Stimulated activated CD8-positive, alpha-beta memory T cell treated with anti-CD3 and anti-CD28 coated beads, Interleukin-15, amount 100 ng/mL, for 4 hours (primary cell): ENCODE data around the gene SNX19.

Experiments
- DNase-seq, 2 donors: peaks; one replicate each; pipeline ENCODE4 v3.0.0-alpha.2; 2020; ENCODE audit warnings: low read depth in 2 of 2

The SNX19 gene

DNA sequence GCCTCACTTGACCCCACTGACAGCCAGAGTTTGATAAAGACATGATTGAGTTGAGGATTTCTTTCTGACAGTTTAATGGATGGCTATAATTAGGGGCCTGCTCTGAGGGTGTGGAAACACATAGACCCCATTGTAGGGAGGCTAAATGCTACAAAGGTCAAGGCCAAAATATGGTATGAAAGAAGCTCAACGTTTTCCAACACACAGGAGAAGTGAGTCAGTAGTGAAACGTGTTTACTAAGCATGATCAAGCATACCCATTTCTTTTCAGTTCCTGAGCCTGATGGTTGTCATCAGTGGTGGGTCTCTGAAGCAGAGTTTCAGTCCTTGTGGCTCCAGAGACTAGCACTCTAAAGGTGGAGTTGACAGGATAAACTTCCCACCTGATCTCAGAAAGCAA lies 69.7 kb downstream of the SNX19 start:
- DNase-seq = no peak

DNA sequence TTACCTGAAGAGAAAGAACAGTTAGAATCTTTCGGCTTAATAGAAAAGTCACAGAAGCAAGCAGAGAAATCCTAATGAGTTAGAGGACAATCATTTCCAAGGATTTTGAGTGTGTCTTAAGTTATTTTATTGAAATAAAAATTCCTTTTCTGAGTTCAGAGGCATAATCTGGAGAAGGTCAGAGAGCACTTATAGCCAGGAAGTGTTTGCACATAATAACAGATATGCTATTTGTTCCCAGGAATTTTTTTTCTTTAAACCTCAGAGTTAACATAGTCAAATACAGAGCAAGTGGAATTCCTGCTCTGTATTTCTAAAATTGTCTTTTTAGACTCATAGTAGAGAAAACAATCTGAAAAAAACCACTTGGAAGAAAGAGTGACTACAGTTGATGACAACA lies 74.3 kb downstream of the SNX19 start:
- DNase-seq = no peak

DNA sequence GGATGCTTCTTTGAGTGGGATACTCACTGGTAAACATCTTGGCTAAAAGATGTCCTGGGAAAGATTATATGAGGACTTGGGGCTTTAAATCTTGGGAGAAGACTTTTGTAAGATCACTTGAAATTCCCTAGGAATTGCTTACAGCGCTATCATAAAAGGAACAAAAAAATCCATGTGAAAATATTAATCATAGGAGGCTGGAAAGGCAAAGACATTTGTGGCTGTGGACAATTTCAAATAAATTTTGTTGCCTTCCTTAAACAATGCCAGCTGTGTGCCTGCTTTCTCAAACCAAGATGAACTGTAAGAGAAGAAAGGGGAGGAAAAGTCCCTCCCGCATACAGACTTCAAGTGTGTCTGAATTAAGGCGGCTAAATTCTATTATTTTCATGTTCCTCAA lies 75.6 kb downstream of the SNX19 start:
- no peak for DNase-seq

GRCh38 chr11:130839981-130840666 lies 76.2 kb downstream of the SNX19 start:
- DNase-seq = no peak

DNA sequence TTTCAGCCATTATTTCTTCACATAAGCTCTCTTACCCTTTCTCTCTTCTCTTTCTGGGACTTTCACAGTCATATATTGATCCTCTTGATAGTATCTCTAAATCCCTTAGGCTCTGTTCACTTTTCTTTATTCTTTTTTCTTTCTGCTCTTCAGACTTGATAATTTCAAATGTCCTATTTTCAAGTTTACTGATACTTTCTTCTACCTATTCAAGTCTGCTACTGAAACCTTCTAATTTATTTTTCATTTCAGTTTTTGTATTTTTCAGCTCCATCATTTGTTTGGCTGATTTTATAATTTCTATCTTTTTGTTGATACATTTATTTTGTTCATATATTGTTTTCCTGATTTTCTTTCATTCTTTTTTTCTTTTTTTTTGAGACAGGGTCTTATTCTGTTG lies 79.1 kb downstream of the SNX19 start:
- DNase-seq = no peak

DNA sequence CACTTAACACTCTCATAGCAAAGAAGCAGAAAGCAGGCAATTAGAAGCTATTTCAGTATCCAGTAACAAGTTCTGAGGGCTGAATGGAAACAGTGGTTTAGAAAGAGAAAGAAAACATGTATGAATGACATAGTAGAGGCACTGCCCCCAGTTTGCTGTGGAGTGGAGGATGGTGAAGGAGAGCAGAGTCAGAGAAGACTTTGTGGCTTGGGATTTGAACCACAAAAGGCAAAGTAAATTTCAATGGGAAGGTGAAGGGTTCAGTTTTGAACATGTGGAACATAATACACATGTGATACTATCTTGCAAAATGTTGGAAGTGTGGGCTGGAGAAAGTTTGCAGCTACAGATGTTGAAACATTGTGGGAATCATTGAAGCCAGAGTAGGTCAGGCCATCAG lies 81.4 kb downstream of the SNX19 start:
- no peak for DNase-seq

DNA sequence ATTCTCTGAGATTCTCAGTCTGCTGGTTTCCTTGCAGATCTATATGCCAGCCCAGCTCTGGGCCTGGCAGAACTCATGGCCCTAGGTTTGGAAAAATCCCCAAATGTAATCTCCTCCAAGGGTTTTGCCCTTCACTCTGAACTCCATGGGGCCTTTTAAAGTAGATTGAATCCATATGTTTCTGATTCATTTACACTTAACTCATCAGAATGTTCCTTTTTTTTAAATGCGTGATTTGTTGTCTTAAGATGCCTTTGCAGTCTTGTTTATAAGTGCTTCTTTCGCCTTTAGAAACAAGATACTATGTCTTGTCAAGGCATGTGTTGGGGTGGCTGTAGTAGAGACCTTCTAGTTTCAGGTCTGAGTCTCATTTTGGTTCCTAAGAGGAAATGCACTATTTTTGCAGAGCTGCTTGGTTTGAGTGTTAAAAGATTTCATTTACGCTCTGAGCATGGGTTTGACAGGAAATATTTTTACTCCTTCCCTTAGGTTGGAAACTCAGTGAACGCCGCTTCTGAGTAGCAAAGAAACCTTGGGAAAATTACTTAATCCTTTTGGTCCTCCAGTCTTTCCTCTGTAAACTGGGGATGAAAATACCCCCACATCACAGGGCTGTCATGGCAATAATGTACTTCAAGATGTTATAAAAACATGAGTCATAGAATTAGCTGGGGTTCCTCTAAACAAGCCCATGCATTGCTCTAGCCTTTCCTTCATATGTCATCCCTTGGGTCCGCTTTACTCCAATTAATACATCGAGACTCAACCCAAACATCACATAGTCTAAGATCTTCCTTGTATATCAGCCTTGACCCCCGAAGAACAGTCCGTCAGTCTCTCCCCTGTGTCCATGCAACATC lies 83.5 kb downstream of the SNX19 start:
- no peak for DNase-seq

- DNase-seq = no peak
Observed at GRCh38 chr11:130831976-130832375, 84.3 kb downstream of the SNX19 start.

GRCh38 chr11:130831506-130831905 lies 84.8 kb downstream of the SNX19 start:
- no peak for DNase-seq

GRCh38 chr11:130830566-130830965 lies 85.7 kb downstream of the SNX19 start:
- DNase-seq = no peak

DNA sequence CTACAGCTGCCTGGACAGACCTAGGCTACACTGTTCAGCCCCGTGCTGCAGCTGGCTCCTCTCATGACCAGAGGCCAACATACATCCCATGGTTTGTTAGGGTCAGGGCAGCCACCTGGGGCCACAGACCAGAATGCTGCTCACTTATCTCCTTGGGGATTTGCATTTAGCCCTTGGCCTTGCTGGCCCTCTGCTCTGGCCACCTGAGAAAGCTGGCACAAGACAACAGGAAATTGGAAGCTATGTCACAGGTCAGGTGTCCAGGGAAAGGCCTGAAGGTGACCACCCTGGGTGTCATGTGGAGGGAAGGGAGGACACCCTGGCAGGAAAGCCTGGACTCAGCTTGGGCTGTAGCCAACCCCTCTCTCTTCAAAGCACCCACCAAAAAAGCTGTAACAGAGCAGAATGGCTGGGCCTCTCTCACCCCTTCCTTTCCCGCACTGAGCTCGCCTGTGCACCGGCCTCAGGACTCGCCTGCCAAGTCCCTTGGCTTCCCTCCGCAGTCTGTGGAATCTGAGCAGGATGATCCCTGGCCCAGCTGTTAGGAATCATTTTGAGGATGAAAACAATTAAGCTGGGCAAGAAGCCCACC lies 86.3 kb downstream of the SNX19 start:
- DNase-seq = no peak

DNA sequence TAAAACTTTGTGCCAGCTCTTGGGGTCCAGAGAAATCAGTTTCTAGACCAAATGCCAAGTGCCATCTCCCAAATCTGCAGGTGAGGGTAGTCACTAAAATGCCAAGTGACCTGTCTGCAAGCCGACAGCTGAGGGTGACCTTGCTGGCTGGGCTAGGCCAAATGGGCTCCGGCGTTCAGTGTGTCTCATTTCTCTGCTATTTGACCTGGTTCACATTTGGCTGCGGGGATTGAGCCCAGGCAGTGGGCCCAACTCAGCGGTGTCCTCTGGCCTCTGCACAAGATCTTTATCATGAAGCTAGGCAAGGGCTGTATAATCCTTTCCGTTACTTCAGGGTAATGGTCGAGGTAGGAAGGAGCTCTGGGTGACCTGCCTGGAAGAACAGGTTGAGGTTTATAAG lies 87.5 kb downstream of the SNX19 start:
- no peak for DNase-seq

DNA sequence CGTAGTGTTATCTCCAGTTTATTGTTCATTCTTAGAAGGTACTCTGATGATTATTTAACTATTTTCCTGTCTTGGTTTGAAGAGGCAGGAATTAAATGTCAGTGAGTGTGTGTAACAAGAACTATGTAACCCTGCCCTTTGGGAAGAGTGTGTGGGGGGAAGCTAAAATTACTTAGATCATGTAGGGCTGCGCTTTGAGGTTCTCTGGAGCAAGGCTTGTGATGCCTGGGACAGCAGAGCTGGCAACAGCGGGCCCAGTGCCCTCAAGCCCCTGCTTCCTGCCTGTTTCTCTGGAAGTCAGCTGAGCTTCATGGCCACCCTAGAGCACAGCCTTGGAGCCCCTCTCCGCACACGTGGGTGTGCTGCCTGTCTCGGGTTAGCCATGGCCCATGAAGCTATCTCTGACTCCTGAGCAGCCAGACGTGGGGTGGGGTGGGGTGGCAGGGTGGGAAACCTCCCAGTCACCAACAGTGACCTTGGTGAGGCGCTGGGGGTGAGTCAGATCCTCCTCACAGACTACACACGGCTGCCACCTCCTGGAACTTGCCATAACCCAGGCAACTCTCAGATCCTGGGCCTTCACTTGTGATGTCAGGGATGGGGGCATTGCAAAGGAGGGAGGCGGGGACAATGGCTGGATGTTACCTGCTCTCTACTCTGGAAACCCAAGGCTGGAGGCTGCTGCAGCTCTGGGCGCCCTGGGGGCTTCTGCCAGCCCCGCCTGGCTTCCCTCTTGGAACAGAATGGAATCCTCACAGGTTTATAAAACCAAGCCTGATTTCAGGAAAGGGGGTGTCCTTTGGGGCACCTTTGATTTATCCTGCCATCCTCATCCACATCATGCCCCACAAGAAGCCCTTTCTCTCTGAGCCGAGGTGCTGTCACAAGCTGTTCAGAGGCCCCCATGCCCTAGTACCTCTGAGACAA lies 88.6 kb downstream of the SNX19 start:
- no peak for DNase-seq

DNA sequence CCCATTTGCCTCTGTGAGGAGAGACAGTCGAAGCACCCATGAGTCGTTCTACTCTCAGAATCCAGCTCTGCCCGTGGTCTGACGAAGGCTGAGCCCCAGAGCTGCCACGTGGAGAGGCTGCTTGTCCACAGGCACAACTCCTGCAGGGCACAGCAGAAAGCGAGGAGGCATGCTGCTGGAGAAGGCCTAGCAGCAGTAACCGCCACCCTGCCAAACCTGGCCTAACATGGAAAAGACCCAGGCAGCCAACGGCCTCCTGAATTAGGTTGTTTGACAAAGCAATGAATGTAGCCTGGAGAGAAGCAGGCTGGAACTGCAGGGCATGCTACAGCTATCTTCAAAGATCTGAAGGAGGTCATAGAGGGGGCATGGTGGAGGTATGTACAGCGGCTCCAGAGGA lies 89.7 kb downstream of the SNX19 start:
- DNase-seq = no peak

- DNase-seq = no peak
Observed at GRCh38 chr11:130825983-130826382, 90.3 kb downstream of the SNX19 start.

- DNase-seq = no peak
Observed at GRCh38 chr11:130825561-130825960, 90.7 kb downstream of the SNX19 start.
